Activated T-cell treated with anti-CD3 and anti-CD28 coated beads, Interleukin-2, amount 50 U/mL, for 72 hours (primary cell): ENCODE measurements around the gene NFIB. TPM values are rescaled to one million over a fixed set of nuclear protein-coding genes. Genes with fewer than 3 reads are reported as not detected.

ENCODE experiments used
- ATAC-seq, 2 donors: fragments of 150-1000 bp; cut with Tn5 transposase; replicated peaks in 1 of 2; 2 replicates each; pipeline ENCODE4 v1.10.0; 2021; ENCODE audit warnings: moderate library complexity in 2 of 2, mild to moderate bottlenecking in 1 of 2
- DNase-seq, 2 donors: peaks; one replicate each; pipeline ENCODE4 v3.0.0; 2021 to 2022; ENCODE audit warnings: mixed read lengths in 1 of 2
- H3K27ac Mint-ChIP-seq: one replicate; pipeline ENCODE4 v1.8.0; 2022; ENCODE audit warnings: mild to moderate bottlenecking, moderate library complexity, mixed read lengths
- H3K27me3 Mint-ChIP-seq: one replicate; pipeline ENCODE4 v1.8.0; 2022; ENCODE audit warnings: low read depth, mixed read lengths
- H3K36me3 Mint-ChIP-seq, 2 donors: one replicate each; pipeline ENCODE4 v1.8.0; 2022; ENCODE audit warnings: mixed read lengths in 2 of 2, mild to moderate bottlenecking in 1 of 2; ENCODE audit not compliant: insufficient read depth in 2 of 2
- H3K4me1 Mint-ChIP-seq: one replicate; pipeline ENCODE4 v1.8.0; 2022; ENCODE audit warnings: low read depth, mixed read lengths
- H3K4me3 Mint-ChIP-seq, 2 donors: one replicate each; pipeline ENCODE4 v1.8.0; 2022; ENCODE audit warnings: mild to moderate bottlenecking in 2 of 2, mixed read lengths in 2 of 2, moderate library complexity in 2 of 2
- H3K9me3 Mint-ChIP-seq, 2 donors: one replicate each; pipeline ENCODE4 v1.8.0; 2022; ENCODE audit warnings: mixed read lengths in 2 of 2
- total RNA-seq, 2 donors: library from RNA; stranded (reverse); gene quantifications; one replicate each; pipeline ENCODE4 v1.2.3, GENCODE V29; 2022

The NFIB gene
- total RNA-seq, 2 donors from 2014 or later, result not detected

DNA sequence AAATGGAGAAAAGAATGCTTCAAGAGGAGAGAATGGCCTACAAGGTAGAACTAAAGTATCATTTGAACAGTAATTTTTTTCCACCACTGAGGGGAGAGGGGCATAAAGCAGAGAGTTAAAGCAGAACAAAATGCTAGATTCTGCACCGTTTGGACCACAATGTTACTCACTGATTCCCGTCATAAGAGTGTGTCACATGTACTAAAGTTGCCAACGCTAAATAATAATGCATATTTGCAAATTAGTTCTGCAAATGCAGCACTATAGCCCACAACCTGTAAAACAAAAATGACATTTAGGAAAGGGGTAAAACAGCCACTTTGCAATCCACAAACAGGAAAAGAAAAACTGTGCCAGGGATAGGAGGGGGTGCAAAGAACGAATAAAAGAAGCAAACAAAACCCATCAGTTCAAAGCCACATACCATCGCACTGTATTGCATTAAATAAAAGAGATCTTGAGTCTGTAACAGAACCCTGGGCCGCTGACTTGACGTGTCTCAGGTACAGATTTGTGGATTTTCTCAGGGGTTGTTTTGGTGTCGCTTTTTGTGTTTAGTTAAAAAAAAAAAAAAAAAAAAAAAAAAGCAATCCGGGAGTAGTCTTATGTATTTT is 7.7 kb upstream of the NFIB start:
- Mint-ChIP-seq H3K27ac (peak overlapping the region; percentile 83), H3K36me3 (peaks cover 5 to 6% of the 10 kb centered on the region in 2 donors), H3K4me1 (peaks cover 28% of the 10 kb centered on the region), H3K27me3 (peaks cover 63% of the 10 kb centered on the region), H3K9me3 (no peaks in the 10 kb centered on the region), H3K4me3 (peak overlapping the region; percentile 87)
- ATAC-seq (no peak), DNase-seq (no peak)

DNA sequence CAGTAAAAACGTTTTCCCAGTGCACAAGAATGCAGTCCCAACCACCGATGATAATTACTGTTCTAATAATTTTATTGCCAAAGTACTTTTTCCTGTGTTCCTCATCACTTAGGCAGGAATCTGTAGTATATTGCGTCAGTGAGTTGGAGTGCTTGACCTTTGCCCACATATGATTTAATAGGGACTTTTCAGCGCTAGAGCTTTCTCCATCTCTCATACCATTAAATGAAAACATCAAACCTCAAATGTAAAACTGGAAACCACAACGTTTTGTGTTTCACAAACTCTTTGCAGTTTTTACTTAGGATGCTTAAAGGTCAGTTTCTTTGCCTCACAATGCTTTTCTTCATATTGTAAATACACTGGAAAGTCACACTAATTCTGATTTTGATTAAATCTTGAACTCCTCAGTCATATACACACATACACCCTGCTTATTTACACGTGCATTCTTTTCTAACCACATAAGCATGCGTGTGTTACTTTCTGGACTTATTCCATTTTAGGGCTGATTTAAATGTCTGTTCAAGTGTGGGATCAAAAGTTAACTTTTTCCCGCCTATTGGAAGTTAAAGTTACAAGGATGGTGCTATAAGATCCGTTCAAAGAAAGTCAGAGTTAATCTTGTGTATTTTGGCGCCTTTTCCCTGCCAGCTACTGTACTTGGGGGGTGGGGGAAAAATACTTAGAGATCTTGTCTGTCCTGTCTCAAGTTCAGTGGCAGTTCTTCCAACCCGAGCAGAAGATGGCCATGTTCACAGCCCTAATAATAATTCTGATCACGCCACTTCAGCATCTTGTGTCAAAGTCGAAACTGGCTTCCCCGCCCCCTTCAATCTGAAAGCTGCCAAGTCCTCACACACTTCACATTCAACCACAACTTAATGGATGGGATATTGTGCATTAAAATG is 6.6 kb upstream of the NFIB start:
- no peak overlapping the region for H3K27ac Mint-ChIP-seq
- H3K4me1 Mint-ChIP-seq, result peaks cover 33% of the 10 kb centered on the region
- no peak for DNase-seq
- H3K36me3 Mint-ChIP-seq, result peaks cover 6 to 7% of the 10 kb centered on the region in 2 donors
- peak overlapping the region; percentile 30 to 53 for H3K4me3 Mint-ChIP-seq
- ATAC-seq, result no peak
- H3K27me3 Mint-ChIP-seq, result peaks cover 73% of the 10 kb centered on the region
- H3K9me3 Mint-ChIP-seq, result no peaks in the 10 kb centered on the region

DNA sequence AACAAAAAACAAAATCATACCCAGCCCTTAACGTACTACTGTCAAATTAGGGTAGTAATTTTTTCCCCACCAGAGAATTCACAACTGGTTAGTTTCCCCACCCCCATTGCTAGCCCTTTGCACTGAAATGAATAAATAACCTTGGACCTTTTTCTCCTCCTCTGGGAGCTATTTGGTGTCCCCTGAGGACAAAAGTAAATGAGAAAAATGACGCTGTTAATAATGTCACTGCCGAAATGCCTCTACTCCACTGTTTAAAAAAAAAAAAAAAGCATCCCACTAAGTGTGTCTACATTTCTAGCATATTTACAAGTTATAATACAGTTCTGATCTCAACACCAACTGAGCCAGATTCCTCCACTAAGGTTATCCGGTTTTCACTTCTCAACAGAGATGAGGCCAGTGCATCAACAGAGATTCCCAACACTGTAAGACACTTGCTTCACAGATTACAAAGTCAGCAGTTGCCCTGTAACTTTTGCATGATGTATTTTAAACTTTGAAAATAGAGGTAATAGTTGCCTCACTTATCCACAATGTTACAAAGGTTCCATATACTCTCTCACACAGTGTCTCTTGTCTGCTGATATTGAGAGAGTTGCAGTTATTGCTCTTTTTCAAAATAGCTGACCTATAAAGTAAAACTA is 5.1 kb upstream of the NFIB start:
- DNase-seq (no peak), ATAC-seq (no peak)
- no peak overlapping the region for H3K4me3 Mint-ChIP-seq

DNA sequence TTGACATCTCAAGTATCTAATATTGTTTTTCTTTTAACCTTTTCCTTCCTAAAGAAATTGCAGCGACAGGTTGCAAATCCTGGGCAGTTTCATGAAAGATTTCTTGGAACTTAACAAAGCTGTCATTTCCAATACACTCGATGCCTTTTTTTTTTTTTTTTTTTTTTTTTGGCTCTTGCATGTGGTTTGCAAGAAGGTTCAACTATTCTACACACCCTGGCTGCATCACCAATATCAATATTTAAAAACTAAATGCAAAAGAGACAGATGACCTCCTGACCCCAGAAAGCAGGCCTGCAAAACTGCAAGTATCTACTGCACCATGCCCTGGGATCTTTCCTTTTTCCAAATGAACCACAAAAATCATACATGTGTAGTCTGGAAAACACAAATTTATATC is 4.4 kb upstream of the NFIB start:
- no peaks in the 10 kb centered on the region for H3K9me3 Mint-ChIP-seq

More for the DNA sequence above, 5.1 kb upstream of the NFIB start:
- Mint-ChIP-seq H3K4me1 (peaks cover 41% of the 10 kb centered on the region), H3K27ac (no peak overlapping the region), H3K9me3 (no peaks in the 10 kb centered on the region), H3K27me3 (peaks cover 68% of the 10 kb centered on the region), H3K36me3 (peaks cover 6 to 7% of the 10 kb centered on the region in 2 donors)

DNA sequence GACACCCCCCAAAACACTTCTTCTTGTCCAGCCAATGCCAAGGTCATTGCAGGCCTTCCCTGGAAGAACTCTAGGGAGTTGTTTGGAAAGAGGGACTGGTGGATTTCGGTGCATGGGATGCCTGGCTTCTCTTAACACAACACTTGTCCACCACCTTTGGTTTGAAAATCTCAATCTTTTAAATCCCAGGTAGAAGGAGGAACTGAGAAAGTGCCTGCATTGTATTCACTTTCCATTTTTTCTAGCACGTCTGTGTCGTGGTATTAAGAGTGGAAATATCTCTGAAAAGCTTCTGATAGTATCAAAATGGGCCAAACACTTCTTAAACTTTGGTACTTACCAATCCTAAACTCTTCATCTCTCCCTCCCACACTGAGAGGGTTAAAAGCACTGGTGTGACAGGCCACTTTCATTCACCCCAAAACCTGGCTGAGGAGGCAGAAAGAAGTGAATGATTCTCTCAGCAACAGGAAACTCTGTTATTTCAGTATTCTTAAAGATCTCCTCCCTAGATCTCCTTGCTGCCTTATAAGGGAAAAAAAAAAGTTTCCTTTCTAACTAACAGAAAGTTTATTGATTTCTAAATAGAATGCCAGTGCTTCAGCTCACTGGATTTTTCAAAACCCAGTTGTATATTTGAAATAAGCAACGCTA is 3.9 kb upstream of the NFIB start:
- no peak overlapping the region for H3K4me3 Mint-ChIP-seq
- DNase-seq, result no peak
- H3K36me3 Mint-ChIP-seq, result peaks cover 4 to 5% of the 10 kb centered on the region in 2 donors
- no peak overlapping the region for H3K27ac Mint-ChIP-seq
- peaks cover 42% of the 10 kb centered on the region for H3K4me1 Mint-ChIP-seq
- no peak for ATAC-seq
- no peaks in the 10 kb centered on the region for H3K9me3 Mint-ChIP-seq
- H3K27me3 Mint-ChIP-seq, result peaks cover 65% of the 10 kb centered on the region

More for the DNA sequence above, 4.4 kb upstream of the NFIB start:
- H3K27ac Mint-ChIP-seq, result no peak overlapping the region
- DNase-seq, result no peak
- ATAC-seq, result no peak
- peaks cover 67% of the 10 kb centered on the region for H3K27me3 Mint-ChIP-seq
- H3K36me3 Mint-ChIP-seq, result peaks cover 6 to 7% of the 10 kb centered on the region in 2 donors
- no peak overlapping the region for H3K4me3 Mint-ChIP-seq
- peaks cover 45% of the 10 kb centered on the region for H3K4me1 Mint-ChIP-seq

DNA sequence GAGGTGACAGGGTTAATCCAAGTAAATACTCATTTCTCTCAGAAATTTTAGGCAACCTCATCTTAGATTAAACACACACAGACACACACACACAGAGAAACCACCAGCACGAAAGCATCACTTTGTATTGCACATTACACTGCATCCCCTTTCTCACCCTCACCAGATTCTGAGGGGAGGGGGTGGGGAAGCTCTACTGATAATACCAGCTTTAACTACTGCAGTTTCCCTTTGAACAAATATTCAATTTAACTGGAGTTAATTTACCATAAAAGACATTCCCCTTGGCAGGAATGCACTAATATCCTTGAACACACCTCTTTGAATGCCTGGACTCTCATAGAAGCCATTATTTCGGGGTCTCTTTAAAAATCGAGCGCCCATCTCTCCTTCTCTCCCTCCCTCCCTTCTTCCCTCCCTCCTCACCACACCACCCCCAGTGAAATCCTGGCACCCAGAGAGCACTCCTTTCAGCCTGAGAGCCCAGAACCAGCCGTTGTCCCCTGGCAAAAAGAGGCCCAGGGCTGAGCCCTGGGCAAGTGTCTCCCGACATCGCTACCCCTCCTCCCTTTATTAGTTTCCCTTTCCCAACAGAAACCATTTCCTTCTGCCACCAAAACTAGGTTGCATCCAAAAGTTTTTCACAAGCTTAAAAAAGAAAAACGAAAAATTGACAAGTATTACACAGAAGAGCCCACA is 2.8 kb upstream of the NFIB start:
- Mint-ChIP-seq H3K27ac (no peak overlapping the region), H3K4me3 (peak overlapping the region; percentile 39 to 44), H3K27me3 (peaks cover 70% of the 10 kb centered on the region), H3K36me3 (peaks cover 2 to 8% of the 10 kb centered on the region in 2 donors), H3K4me1 (peaks cover 36% of the 10 kb centered on the region), H3K9me3 (no peaks in the 10 kb centered on the region)
- ATAC-seq (no peak), DNase-seq (no peak)

GRCh38 chr9:14315875-14316601 is 2.1 kb upstream of the NFIB start:
- Mint-ChIP-seq H3K27me3 (peaks cover 65% of the 10 kb centered on the region), H3K4me3 (peak overlapping the region; percentile 71 to 87), H3K27ac (no peak overlapping the region), H3K4me1 (peaks cover 29% of the 10 kb centered on the region), H3K36me3 (peaks cover 2 to 8% of the 10 kb centered on the region in 2 donors), H3K9me3 (no peaks in the 10 kb centered on the region)
- no peak for DNase-seq
- ATAC-seq, result no peak

GRCh38 chr9:14314929-14315874 is 1.3 kb upstream of the NFIB start:
- ATAC-seq, result peak; percentile 59 to 69
- Mint-ChIP-seq H3K4me3 (peak overlapping the region; percentile 87 to 94), H3K4me1 (peaks cover 20% of the 10 kb centered on the region), H3K27ac (no peak overlapping the region), H3K36me3 (peaks cover 2 to 8% of the 10 kb centered on the region in 2 donors), H3K9me3 (no peaks in the 10 kb centered on the region), H3K27me3 (peaks cover 65% of the 10 kb centered on the region)
- peak; percentile 33 to 36 for DNase-seq

GRCh38 chr9:14314424-14314928 is 535 bp upstream of the NFIB start:
- Mint-ChIP-seq H3K36me3 (peaks cover 2 to 8% of the 10 kb centered on the region in 2 donors), H3K9me3 (no peaks in the 10 kb centered on the region), H3K27me3 (peaks cover 70% of the 10 kb centered on the region), H3K4me1 (peaks cover 20% of the 10 kb centered on the region), H3K4me3 (peak overlapping the region; percentile 84 to 94), H3K27ac (peak overlapping the region; percentile 50)
- DNase-seq (no peak), ATAC-seq (no peak)

DNA sequence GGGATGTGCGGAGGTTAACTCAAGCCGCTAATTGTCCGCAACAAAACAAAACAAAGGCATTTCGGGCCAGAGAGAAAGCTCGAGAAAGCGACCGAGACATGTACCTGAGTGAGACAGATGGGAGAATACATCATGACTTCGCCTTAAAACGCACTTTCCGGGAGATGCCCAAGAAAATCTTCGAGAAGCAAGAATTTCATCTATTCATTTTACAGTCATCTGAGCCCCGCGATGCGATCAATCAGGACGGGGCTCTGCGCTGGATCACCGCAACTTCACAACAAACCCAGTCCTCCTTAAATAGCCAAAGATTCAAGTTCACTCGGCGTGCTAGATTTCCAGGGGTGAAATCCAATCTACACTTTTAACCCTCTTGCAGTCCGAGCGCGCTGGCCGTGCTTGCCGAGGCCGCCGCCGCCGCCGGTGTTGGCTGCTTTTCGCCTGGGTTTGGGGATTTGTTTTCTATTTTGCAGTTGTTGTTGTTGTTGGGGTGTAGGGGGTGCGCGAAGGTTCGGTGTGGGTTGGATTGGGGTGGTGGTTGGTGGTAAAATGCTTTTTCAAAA is 482 bp downstream of the NFIB start:
- ATAC-seq, result no peak
- peaks cover 25% of the 10 kb centered on the region for H3K4me1 Mint-ChIP-seq
- H3K27me3 Mint-ChIP-seq, result peaks cover 69% of the 10 kb centered on the region
- no peak overlapping the region for H3K27ac Mint-ChIP-seq
- peak overlapping the region; percentile 84 for H3K4me3 Mint-ChIP-seq
- no peak for DNase-seq
- peaks cover 2 to 8% of the 10 kb centered on the region in 2 donors for H3K36me3 Mint-ChIP-seq
- no peaks in the 10 kb centered on the region for H3K9me3 Mint-ChIP-seq
